Measurements from ENCODE around the gene SNRNP70.
A peak's percentile ranks its signal among the peaks of the same experiment; 100 is the strongest.

Gene SNRNP70

GRCh38 chr19:49111218-49111998, 26.2 kb downstream of the SNRNP70 start:
- H3K4me3 ChIP-seq, result no peak overlapping the region
- H3K9me3 ChIP-seq, result no peaks in the 10 kb centered on the region
- H3K4me1 ChIP-seq, result peaks cover 0 to 31% (median 19%) of the 10 kb centered on the region in 4 donors
- no peak for DNase-seq
- no peak overlapping the region for H3K27ac ChIP-seq
- H3K27me3 ChIP-seq, result no peaks in the 10 kb centered on the region
- intact Hi-C loops (cut with DNase I; ENCODE audit: low total_unique reads), result no loop called here
- peaks cover 16 to 31% (median 25%) of the 10 kb centered on the region in 3 donors for H3K36me3 ChIP-seq
- no peak for TF ChIP-seq CTCF (IDR thresholded peaks at IDR 0.05)

GRCh38 chr19:49113762-49114629, 28.7 kb downstream of the SNRNP70 start, which contains the start of gene LIN7B:
Gene LIN7B, plus strand, starts transcription at chr19:49114370. Its CDS starts 35 bp downstream, at chr19:49114405.
- intact Hi-C loops (cut with DNase I; ENCODE audit: low total_unique reads), result no loop called here
- Histone ChIP-seq H3K27ac (peak within 1 kb of the TSS; percentile 88 to 90), H3K36me3 (peaks cover 0 to 5% (median under 1%) of the 10 kb centered on the region in 3 donors), H3K27me3 (no peaks in the 10 kb centered on the region), H3K4me1 (peaks cover 0 to 43% (median 31%) of the 10 kb centered on the region in 4 donors), H3K9me3 (no peaks in the 10 kb centered on the region), H3K4me3 (peak within 1 kb of the TSS; percentile 87 to 89)
- peak; percentile 47 to 82 for DNase-seq
- peak; percentile 43 to 45 for TF ChIP-seq CTCF (IDR thresholded peaks at IDR 0.05)

- Histone ChIP-seq H3K4me3 (peak overlapping the region; percentile 87 to 89), H3K27ac (peak overlapping the region; percentile 88 to 90), H3K36me3 (no peaks in the 10 kb centered on the region), H3K27me3 (no peaks in the 10 kb centered on the region), H3K4me1 (peaks cover 5 to 48% (median 36%) of the 10 kb centered on the region in 4 donors), H3K9me3 (no peaks in the 10 kb centered on the region)
- peak; percentile 65 to 86 for DNase-seq
- intact Hi-C loops (cut with DNase I; ENCODE audit: low total_unique reads), result loop anchor here (5.0 kb wide), 2 partner anchors 38 to 242 kb away; partner anchors contain the start of gene PPP1R15A
- no peak for TF ChIP-seq CTCF (IDR thresholded peaks at IDR 0.05)
Observed at GRCh38 chr19:49114630-49115363, 29.5 kb downstream of the SNRNP70 start.

- intact Hi-C loops (cut with DNase I; ENCODE audit: low total_unique reads), result loop anchor here (5.0 kb wide), 2 partner anchors 36 to 244 kb away; partner anchors contain the start of gene PPP1R15A
- no peaks in the 10 kb centered on the region for H3K36me3 ChIP-seq
- peak in 1 of 2 donors; percentile 72 for DNase-seq
- H3K4me1 ChIP-seq, result peaks cover 7 to 46% (median 30%) of the 10 kb centered on the region in 4 donors
- peaks cover 0 to 3% of the 10 kb centered on the region in 2 donors for H3K27me3 ChIP-seq
- TF ChIP-seq CTCF (IDR thresholded peaks at IDR 0.05), result no peak
- no peak overlapping the region for H3K4me3 ChIP-seq
- H3K27ac ChIP-seq, result no peak overlapping the region
- no peaks in the 10 kb centered on the region for H3K9me3 ChIP-seq
Observed at GRCh38 chr19:49116544-49116943, 31.3 kb downstream of the SNRNP70 start.
